Endothelial cell of hepatic sinusoid (primary cell): ENCODE data around the gene ABCD3.

Experiments
- in situ Hi-C: cut with HindIII; loops from 2 replicates; pipeline ENCODE4 v1.10.0; 2017; ENCODE audit warnings: low sequenced_read_pairs

ABCD3 gene

GRCh38 chr1:94526152-94526980 is 108.2 kb downstream of the ABCD3 start:
- in situ Hi-C loops = loop anchor here (10.0 kb wide), 1 partner anchor 268 kb away; no protein-coding TSS in a partner anchor

GRCh38 chr1:94527447-94528031 is 109.3 kb downstream of the ABCD3 start:
- in situ Hi-C loops = loop anchor here (10.0 kb wide), 1 partner anchor 267 kb away; no protein-coding TSS in a partner anchor

- in situ Hi-C loops = loop anchor here (10.0 kb wide), 1 partner anchor 267 kb away; no protein-coding TSS in a partner anchor
Observed at GRCh38 chr1:94528299-94528698, 110.1 kb downstream of the ABCD3 start.

- in situ Hi-C loops = loop anchor here (10.0 kb wide), 1 partner anchor 266 kb away; no protein-coding TSS in a partner anchor
Observed at GRCh38 chr1:94528826-94529225, 110.6 kb downstream of the ABCD3 start.

GRCh38 chr1:94529416-94529815 is 111.2 kb downstream of the ABCD3 start:
- in situ Hi-C loops = loop anchor here (10.0 kb wide), 1 partner anchor 265 kb away; no protein-coding TSS in a partner anchor

- in situ Hi-C loops = no loop called here
Observed at GRCh38 chr1:94530373-94530878, 112.2 kb downstream of the ABCD3 start.

- in situ Hi-C loops = no loop called here
Observed at GRCh38 chr1:94531664-94532063, 113.5 kb downstream of the ABCD3 start.

- in situ Hi-C loops = no loop called here
Observed at GRCh38 chr1:94532077-94532476, 113.9 kb downstream of the ABCD3 start.

- in situ Hi-C loops = no loop called here
Observed at GRCh38 chr1:94535095-94535494, 116.9 kb downstream of the ABCD3 start.

GRCh38 chr1:94535879-94536278 is 117.7 kb downstream of the ABCD3 start:
- in situ Hi-C loops = no loop called here

GRCh38 chr1:94537254-94537653 is 119.1 kb downstream of the ABCD3 start:
- in situ Hi-C loops = no loop called here

- in situ Hi-C loops = no loop called here
Observed at GRCh38 chr1:94538243-94538827, 120.1 kb downstream of the ABCD3 start.

GRCh38 chr1:94539496-94539895 is 121.3 kb downstream of the ABCD3 start:
- in situ Hi-C loops = no loop called here

GRCh38 chr1:94540440-94541245 is 122.5 kb downstream of the ABCD3 start:
- in situ Hi-C loops = loop anchor here (5.0 kb wide), 2 partner anchors 102 to 202 kb away; no protein-coding TSS in a partner anchor

- in situ Hi-C loops = loop anchor here (5.0 kb wide), 2 partner anchors 101 to 201 kb away; no protein-coding TSS in a partner anchor
Observed at GRCh38 chr1:94541246-94542087, 123.3 kb downstream of the ABCD3 start, which contains the start of gene F3. Gene F3, minus strand, starts transcription at chr1:94541759. Its CDS starts 123 bp downstream, at chr1:94541636.

- in situ Hi-C loops = loop anchor here (5.0 kb wide), 2 partner anchors 100 to 200 kb away; no protein-coding TSS in a partner anchor
Observed at GRCh38 chr1:94542088-94542870, 124.1 kb downstream of the ABCD3 start.

- in situ Hi-C loops = loop anchor here (5.0 kb wide), 2 partner anchors 99 to 199 kb away; no protein-coding TSS in a partner anchor
Observed at GRCh38 chr1:94543001-94543400, 124.8 kb downstream of the ABCD3 start.

- in situ Hi-C loops = loop anchor here (5.0 kb wide), 2 partner anchors 98 to 198 kb away; no protein-coding TSS in a partner anchor
Observed at GRCh38 chr1:94543893-94544635, 125.9 kb downstream of the ABCD3 start.
